ENCODE data around the gene AMPD3.

- TF ChIP-seq MAX (IDR thresholded peaks at IDR 0.05) (no peak), ZNF446 (CRISPR knock-in tag; IDR thresholded peaks at IDR 0.05) (no peak), YY1 (IDR thresholded peaks at IDR 0.05; ENCODE audit: insufficient read depth, insufficient replicate concordance, low read depth, low read length) (no peak), RAD51 (IDR thresholded peaks at IDR 0.05; ENCODE audit: borderline replicate concordance) (no peak), CTCF (CRISPR knock-in tag; IDR thresholded peaks at IDR 0.05) (no peak), MXI1 (IDR thresholded peaks at IDR 0.05; ENCODE audit: borderline replicate concordance, low read depth, low read length) (no peak), EZH2 (conservative IDR thresholded peaks at IDR 0.05; ENCODE audit: low read depth, low read length) (no peak), ZNF800 (CRISPR knock-in tag; IDR thresholded peaks at IDR 0.05) (no peak), NFE2 (CRISPR knock-in tag; IDR thresholded peaks at IDR 0.05) (no peak)
These were observed 22.6 kb downstream of the AMPD3 start for GRCh38 chr11:10477690-10478046.

All from HepG2 (cell line).